ENCODE data around the gene SPTLC1.
"Not testable (repeated sequence)": the region's sequence is repeated elsewhere in the genome, so short reads cannot be mapped to it uniquely, and the experiment has no call there.

The SPTLC1 gene, protein sequence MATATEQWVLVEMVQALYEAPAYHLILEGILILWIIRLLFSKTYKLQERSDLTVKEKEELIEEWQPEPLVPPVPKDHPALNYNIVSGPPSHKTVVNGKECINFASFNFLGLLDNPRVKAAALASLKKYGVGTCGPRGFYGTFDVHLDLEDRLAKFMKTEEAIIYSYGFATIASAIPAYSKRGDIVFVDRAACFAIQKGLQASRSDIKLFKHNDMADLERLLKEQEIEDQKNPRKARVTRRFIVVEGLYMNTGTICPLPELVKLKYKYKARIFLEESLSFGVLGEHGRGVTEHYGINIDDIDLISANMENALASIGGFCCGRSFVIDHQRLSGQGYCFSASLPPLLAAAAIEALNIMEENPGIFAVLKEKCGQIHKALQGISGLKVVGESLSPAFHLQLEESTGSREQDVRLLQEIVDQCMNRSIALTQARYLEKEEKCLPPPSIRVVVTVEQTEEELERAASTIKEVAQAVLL

DNA sequence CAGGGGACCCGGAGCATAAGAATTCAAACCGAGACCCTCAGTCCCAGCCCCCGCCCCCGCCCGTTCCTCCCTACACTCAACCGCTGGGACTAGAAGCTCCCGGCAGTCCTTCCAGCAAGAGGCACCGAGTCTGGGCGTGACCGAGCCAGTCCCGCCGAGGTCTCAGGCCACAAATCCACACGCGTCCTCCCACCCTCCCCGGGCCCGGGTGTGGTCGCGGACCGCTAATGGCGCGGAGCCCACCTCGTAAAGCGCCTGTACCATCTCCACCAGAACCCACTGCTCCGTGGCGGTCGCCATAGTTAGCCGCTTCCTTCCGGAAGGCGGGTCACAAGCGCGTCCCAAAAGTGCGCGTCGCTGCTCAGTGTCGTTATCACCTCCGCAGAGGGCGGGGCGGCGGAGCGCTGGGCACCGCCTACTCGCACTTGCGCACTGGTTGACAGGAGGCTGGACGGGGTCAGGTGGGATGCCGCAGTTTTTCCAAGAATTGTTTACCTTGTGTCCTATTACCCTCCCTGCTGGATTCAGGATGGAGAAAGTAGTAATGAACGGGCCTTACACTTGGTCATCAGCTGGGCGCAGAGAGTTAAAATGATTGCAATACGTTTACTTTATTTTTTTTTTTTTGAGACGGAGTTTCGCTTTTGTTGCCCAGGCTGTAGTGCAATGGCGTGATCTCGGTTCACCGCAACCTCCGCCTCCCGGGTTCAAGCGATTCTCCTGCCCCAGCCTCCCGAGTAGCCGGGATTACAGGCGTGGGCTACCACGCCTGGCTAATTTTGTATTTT is at the start of gene SPTLC1:
TSS of gene SPTLC1 (minus strand) at position 343 of the 788 bp plus-strand sequence. CDS start at position 300, 43 bp downstream.
- DNase-seq: peak; percentile 91

DNA sequence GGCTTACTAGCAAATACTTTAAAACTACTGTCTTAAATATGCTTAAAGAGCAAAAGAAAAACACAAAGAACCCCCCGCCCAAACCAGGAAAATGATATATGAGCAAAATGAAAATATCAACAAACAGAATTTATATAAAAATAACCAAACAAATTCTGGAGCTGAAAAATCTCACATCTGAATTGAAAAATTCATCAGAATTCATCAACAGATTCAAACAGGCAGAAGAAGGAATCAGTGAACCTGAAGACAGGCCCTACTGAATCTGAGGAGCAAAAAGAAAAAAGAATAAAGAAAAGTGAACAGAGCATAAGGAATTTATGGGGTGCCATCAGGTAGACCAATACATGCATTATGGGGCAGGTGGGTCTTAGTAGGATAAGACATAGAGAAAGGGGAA is 49.8 kb upstream of the SPTLC1 start:
- DNase-seq: no peak

DNA sequence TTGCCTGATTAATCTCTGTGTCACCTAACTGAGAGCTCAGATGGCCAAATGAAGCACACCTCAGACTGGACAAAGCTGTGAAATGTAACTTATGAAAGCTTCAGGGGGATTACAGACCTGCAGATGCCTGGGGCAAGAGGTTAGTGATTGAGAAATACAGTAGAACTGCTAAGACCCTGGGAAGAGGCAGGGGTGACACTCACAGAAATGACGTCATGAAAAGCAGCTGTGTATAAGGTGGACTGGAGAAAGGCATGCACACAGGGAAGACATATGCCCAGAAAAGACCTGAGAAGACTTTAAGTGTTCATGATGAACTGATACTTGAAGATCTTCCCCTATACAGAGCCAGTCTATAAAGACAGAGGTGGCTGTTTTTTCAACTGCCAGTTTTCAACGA is 49.3 kb upstream of the SPTLC1 start:
- DNase-seq: no peak

DNA sequence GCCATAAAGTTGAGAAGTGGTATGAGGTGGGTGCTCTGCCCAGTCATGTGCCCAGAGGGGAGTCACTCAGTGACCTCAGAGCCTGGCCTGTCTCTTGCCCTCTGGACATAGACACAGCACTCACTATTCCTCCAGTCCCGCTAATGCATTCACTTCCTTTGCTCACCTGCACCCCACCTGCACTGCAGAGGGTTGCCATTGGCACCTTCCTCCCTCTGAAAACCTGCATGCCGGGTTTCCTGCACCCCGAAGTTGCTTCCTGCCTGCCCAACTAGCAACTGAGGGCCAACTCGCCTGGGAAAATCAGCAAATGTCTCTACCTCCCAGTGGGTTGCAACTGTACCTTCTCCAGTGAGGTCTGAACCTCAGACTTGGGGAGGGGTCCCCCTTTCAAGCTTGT is 48.1 kb upstream of the SPTLC1 start:
- DNase-seq: no peak

DNA sequence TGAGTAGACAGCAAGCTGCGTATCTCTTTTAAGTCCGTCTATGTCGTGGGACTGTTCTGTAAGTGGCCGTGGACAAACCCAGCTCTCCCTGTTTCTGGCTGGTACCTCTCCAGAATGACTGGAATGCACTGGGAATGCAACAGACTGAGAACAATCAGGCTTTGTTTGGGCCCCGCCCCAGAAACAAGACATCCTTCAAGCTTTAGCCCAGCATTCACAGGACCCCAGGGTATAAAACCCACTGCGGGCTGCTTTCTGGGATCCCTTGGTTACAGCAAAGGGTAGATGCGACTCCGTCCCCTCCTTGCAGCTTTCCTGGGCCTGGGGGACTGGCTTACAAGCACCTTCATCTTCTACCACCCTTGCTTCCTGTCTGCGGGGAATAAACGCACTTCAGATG is 45.6 kb upstream of the SPTLC1 start:
- DNase-seq: no peak

DNA sequence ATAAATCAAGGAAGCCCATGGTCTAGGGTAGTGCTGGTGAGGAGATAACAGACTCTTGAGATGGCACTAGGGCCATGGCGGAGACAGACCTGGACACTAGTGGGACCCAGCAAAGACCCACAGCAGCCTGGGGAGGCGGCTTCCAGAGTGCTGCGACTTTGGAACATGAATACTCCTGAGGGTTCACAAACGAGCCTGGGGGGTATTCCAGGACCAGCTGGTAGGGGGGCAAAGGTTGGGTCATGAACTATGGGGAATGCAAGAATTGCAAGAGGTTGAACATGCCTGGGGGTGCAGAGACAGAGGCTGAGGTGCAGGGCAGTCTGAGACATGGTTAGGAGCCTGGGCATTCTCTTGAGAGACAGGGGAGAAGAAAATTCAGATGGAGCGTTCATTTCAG is 43.8 kb upstream of the SPTLC1 start:
- no peak for DNase-seq

DNA sequence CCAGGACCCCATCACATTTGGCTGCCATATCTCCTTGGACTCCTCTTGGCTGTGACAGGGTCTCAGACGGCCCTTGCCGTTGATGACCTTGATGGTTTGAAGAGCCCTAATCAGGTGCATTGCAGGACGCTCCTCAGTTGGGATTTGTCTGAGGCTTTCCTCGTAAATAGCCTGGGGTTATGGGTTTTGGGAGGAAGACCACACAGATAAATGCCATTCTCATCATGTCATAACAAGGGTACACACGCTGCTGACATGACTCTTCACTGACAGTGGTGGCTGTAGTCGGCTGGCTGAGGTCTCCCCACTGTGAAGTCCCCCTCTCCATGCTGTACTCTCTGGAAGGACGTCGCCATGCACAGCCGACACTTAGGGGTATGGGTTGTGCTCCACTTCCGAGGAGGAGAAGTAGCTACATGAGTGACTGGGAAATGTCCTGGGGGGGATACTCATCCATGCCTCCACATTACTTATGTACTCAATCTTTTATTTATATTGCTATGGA is 42.9 kb upstream of the SPTLC1 start:
- DNase-seq: no peak

DNA sequence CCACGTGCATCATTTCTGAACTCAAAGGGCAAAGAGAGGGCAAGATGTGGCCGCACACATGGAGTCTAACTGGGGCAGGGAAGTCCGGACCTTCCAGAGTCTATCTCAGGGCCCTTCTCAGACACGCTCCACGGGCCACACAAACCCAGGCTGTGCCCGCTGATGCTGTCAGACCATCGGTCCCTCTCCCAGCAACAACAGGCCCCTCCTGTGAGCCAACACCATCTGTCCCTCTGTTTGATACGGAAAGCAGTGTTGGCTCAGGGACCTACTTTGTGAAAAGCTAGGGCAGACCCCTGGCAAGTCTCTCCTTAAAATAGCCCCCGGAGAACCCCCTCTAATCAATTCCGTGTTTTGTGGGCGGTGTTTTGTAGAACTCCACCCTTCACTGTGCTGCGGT is 40.5 kb upstream of the SPTLC1 start:
- not testable (repeated sequence) for DNase-seq

DNA sequence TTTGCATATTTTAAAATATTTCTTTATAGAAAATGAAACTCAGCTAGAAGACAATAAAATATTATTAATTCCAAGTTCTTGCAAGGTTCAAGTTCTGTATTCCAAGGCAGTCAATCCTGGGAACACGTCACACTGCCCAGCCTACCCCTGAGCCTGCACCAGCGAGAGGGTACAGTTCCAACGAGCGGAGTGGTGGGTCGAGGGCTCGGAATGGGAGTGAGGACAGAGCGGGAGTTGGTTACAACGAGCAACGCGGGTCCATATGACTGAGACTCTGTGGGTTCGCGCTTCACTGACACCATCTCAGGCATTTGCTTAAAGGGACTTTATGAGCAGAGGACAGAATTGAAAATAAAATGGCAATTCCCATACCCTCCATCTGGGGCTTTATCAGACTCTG is 40.0 kb upstream of the SPTLC1 start:
- DNase-seq: no peak

DNA sequence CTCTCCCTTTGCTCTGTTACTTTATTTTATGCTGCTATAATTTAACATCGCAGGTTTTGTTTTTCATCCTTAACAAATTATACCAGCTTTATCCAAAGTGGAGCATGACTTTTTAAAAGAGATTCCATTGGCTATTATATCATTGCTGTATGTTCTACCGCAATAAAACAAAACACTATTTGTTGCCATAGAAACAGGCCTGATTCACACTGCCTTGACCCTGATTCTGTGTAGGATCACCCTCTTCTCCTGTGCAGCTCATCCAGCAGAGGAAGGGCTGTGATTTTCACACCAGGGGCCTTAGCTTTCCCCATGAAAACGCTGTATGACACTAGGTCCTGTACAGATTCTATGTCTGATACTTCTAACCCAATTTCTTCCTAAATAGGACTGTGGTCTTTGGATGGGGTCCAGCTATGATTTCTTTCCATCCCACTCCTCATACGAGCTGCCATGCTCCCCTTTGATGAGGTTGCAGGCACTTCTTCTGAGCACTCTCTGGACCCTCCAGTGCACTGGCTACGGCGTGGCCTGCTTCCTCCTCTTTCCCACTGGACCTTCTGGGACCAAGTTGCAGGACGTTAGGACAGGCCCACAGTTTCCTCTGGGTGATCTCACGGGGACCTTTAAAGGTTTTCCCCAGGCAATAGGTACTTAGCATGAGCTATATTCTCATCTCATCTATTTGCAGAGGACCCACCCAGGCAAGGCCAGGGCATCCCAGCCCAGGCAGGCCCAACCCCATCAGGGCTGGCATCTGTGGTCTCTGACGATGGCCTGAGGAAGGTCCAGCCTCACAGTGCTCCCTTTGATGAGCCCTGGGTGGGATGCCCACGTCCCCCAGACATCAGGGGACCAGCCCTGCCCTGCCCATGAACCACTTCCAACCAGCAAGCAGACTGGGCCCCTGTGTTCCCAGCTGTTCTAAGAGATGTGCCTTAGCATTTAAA is 38.5 kb upstream of the SPTLC1 start:
- not testable (repeated sequence) for DNase-seq

DNA sequence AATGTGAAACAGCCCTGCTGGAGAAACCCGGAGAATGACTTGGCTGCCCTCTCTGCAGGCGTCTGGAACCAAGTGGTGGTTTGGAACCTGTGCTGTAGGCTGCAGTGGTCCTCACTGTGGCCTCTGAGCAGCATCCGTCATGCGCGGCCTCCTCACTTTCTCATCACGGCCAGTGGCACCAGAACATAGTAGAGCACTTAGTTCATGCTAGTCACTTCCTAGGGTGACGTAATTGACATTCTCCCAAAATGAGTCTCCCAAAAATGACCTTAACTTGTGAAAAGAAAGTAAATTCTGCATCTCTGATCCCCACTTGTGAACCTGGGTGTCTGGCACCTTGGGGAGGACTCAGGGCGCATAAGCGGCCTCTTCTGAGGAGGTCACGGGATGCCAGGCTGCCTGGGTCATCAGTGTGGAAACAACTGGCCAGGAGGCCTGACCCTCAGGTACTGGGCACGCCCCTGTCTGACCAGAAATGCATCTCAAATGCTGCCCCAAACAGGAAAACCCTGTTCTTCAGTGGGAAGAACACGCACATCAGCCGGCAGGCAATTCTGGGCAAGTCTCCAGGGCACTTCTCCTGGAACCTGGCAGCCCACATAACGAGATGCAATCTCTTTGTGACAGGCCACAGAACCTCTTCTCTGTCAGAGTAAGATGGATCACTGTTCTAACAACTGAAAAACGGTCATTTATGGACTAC is 36.6 kb upstream of the SPTLC1 start:
- DNase-seq: no peak

DNA sequence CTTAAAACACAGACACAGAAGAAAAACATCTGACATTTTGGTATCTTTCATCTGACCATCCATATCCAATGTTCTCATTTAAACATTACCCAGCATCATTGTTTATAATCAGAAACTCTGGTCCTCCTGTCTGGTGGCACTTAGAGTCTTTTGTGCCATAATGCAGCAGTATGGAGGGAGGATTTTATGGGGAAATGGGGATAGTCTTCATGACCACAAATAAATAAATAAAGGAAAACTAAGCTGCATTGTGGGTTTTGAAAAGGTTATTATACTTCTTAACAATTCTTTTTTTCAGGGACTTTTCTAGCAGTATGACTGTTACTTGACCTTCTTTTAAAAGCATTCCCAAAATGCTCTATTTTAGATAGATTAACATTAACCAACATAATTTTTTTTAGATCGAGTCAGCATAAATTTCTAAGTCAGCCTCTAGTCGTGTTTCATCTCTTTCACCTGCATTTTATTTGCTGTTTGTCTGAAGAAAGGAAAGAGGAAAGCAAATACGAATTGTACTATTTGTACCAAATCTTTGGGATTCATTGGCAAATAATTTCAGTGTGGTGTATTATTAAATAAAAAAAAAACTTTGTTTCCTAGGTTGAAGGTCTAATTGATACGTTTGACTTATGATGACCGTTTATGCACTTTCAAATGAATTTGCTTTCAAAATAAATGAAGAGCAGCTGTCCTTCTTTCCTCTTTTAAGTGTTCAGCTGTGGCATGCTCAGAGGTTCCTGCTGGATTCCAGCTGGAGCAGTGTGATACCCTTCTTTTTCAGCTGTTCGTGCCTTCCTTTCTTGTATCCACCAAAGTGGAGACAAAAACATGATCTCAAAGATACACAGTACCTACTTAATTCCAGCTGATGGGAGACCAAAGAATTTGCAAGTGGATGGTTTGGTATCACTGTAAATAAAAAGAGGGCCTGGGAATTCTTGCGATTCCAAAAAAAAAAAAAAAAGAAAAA is 35.6 kb upstream of the SPTLC1 start:
- not testable (repeated sequence) for DNase-seq

DNA sequence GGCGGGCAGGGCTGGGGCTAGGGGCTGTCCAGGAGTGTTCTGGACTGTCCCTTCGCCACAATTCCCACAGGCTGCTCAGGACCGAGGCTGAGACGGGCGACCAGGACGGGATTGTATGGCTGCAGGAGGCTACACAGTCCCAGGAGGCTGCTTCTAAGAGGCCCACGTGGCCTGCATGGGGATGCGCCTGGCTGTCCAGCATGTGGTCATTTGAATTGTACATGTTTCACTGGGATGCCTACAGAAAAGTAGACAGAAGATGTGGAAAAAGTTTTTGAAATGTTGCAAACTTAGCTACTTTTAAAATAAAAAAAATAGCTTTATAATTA is 32.6 kb upstream of the SPTLC1 start:
- DNase-seq: no peak

DNA sequence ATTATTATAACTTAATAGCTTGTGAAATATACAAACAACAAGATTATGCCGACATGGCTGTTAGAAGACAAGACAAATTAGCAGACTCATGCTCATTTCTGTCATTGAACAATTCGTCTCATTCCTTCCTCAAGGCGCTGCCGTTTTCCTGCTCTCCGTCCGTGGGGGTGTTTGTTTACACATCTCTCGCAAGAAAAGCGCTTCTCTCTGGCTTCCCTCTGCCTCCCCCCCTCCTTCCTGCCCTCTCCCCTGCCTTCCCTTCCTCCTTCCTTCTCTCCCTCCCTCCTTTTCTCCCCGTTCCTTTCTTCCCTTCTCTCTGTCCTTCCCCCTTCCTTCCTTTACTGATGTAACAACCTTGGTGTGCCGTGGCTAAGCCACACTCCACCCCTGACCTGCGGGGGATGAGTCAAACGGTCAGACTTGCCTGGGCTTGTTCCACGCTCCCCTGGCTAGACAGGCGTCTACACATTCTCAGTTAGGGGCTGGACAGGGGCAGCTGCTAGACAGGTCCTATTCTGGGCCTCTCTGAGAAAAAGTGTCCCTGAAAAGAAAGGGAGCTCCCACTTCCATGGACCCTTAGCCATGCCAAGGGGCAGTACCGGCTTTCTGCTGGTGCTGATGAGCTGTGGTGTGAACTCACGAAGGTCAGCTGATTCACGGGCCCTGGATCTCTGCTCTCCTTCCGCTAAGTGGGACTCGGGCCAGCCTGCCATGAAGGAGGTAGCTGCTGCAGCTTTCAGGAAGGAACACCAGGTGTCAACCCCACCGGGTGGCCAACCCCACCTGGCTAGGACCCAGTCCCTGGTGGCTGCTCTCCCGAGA is 32.0 kb upstream of the SPTLC1 start:
- DNase-seq: no peak

DNA sequence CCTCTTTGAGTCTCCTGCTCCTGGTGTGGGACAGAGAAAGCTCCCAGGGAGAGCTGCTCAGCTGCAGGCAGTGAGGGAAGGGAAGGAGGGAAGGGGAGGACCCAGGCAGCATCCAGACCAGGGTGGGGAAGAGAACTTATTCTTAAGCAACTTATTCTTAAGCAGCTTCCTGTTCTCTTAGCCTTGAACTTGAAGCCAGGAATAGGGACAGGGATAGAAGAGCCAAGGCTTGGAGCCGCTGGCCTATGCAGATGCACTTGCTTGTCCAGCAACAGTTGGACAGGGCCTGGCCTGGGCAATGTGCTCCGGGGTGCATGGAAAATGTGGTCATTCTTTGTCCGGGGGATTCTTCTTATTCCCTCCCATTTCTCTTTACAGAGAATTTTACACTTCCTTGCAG is 31.4 kb upstream of the SPTLC1 start:
- no peak for DNase-seq

DNA sequence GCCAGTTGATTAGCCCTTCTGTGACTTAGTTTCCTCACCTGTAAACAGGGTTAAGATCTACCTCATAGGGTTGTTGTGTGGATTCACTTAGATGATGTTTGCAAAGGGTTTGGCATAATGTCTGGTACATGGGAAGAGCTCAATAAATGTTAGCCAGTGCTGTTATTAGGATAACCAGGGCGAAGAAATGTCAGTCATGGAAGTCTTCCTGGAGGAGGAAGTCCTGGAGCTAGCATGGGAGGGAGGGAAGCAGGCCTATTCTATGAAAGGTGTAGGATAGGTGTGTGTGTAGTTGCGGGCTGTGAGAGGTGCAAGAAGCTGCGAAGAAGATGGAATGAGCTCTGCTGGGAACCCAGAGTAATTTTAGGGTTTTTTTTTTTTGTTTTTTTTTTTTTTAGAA is 30.6 kb upstream of the SPTLC1 start:
- DNase-seq: not testable (repeated sequence)

DNA sequence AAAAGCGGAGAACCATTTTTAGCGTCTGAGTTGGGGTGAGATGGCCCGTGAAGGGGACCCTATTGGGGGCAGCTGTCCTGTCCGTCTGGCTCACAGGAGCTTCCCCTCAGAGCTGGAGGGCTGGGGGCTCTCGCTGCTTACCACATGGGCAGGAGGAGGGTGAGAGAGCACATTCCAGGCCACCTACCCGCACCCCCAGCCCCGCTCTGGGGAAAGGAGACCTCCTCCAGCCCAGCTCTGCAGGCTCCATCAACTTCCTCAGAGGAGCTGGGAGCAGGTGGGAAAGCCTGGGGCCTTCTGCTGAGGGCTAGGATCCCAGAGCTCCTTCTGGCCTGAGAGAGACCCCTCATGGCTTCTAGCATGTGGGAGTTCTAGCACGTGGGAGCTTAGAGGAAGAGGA is 27.1 kb upstream of the SPTLC1 start:
- DNase-seq: no peak

DNA sequence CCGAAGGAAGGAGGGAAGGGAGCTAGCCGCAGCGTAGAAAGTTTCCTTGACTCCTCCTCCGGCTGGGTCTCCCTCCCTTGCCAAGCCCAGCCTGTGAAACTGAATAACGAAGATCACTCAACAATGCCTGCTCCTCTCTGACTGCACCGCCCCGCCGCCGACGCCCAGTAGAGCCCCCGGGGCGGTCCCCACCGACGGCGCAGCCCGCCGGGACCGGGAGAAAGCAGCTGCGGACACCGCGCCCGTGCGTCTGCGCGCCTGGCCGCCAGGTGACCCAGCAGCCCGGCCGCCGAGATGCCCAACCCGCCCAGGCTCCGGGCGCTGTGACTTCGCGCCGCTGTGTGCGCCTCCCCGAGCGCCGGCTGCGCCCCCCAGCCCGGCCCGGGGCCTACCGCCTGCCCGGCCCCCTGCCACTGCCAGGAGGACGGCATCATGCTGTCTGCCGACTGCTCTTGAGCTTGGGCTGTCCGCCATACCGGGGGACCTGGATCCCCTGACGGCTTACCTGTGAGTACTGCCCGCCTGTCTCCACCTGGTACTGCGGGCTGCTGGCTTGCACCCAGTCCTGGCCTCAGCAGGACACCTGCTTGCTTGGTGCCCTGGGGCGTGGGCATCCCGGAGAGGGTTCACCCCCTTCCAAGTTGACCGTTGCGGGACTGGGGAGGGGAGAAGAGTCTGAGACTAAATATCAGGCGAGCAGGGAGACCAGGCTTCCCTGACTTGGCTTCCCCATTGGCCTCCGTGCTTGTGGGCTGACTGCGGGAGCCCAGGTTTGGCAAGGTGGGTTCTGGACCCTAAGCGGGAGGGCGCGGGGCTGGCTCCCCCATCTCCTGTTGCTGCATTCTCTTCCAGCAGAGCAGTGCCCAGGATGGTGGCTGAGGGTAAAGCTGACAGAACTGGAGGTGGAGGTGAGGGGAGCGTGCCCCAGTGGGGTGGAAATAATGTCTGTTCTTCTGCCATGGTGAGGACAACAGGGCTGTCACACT is 26.2 kb upstream of the SPTLC1 start:
- no peak for DNase-seq

DNA sequence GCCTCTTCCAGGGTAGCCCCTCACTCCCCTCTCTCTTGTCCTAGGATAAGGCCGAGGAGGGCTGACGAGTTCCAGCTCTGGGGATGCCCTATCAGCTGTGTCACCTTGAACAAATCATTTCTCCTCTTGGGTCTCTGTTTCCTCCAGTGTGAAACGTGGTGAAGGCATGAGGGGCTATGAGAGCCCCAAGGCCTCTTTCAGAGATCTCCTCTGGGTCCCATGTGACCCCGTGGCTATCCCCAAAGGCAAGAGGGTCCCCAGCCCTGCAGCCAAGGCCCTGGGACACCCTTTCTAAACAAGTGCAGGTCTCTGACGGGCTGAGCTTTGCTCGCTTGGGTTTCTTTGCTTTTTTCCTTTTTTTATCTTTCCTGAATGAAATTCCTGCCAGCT is 25.5 kb upstream of the SPTLC1 start:
- DNase-seq: no peak

Measured in activated gamma-delta T cell treated with Interleukin-2 at 50 U/mL for 16 hours (primary cell).